Epithelial cell of esophagus (primary cell): ENCODE data around the gene ST6GALNAC6.
"Not testable (repeated sequence)": the region's sequence is repeated elsewhere in the genome, so short reads cannot be mapped to it uniquely, and the experiment has no call there.

Experiments
- DNase-seq: peaks from one replicate; pipeline ENCODE4 v3.0.0; 2010; ENCODE audit warnings: low read depth
- H3K4me3 ChIP-seq: 2 replicates; pipeline ENCODE4 v1.5.1; 2011; ENCODE audit warnings: mild to moderate bottlenecking, low read length, control low read depth
- CTCF ChIP-seq: IDR thresholded peaks from 2 replicates; pipeline ENCODE4 v1.5.1; 2011; ENCODE audit warnings: low read depth, mild to moderate bottlenecking, low read length, control low read depth, inconsistent platforms; ENCODE audit not compliant: insufficient read depth; ENCODE audit errors: missing control alignments

Gene ST6GALNAC6

GRCh38 chr9:127871531-127871930, 27.9 kb downstream of the ST6GALNAC6 start:
- DNase-seq: no peak
- H3K4me3 ChIP-seq: no peak overlapping the region
- TF ChIP-seq CTCF: no peak

GRCh38 chr9:127870887-127871286, 28.5 kb downstream of the ST6GALNAC6 start:
- no peak overlapping the region for H3K4me3 ChIP-seq
- no peak for TF ChIP-seq CTCF
- no peak for DNase-seq

GRCh38 chr9:127870153-127870491, 29.3 kb downstream of the ST6GALNAC6 start:
- not testable (repeated sequence) for DNase-seq, H3K4me3 ChIP-seq

GRCh38 chr9:127869310-127870152, 29.9 kb downstream of the ST6GALNAC6 start:
- DNase-seq: peak; percentile 80
- H3K4me3 ChIP-seq: no peak overlapping the region
- peak; percentile 84 for TF ChIP-seq CTCF

GRCh38 chr9:127868278-127868902, 31.0 kb downstream of the ST6GALNAC6 start:
- TF ChIP-seq CTCF: no peak
- DNase-seq: no peak

GRCh38 chr9:127867356-127868277, 31.8 kb downstream of the ST6GALNAC6 start:
- no peak for DNase-seq
- H3K4me3 ChIP-seq: no peak overlapping the region
- TF ChIP-seq CTCF: no peak

More at GRCh38 chr9:127868278-127868902, 31.0 kb downstream of the ST6GALNAC6 start:
- no peak overlapping the region for H3K4me3 ChIP-seq

GRCh38 chr9:127866535-127866934, 32.9 kb downstream of the ST6GALNAC6 start:
- TF ChIP-seq CTCF: no peak
- H3K4me3 ChIP-seq: no peak overlapping the region
- DNase-seq: no peak
